Loucy (cell line): ENCODE measurements around the gene NRM.

Source experiments
- EZH2phosphoT487 ChIP-seq: fragments of 200-600 bp; IDR thresholded peaks from 2 replicates; pipeline ENCODE4 v1.6.1; 2018; ENCODE audit warnings: antibody characterized with exemption, mild to moderate bottlenecking, moderate library complexity, borderline replicate concordance
- TF ChIP-seq, protein P1 (sequence below): fragments of 200-600 bp; sonication (generic); conservative IDR thresholded peaks from 2 replicates; pipeline ENCODE4 v1.5.1; 2014; ENCODE audit warnings: mild to moderate bottlenecking, antibody characterized with exemption, low read length

- TF ChIP-seq, protein P1, sequence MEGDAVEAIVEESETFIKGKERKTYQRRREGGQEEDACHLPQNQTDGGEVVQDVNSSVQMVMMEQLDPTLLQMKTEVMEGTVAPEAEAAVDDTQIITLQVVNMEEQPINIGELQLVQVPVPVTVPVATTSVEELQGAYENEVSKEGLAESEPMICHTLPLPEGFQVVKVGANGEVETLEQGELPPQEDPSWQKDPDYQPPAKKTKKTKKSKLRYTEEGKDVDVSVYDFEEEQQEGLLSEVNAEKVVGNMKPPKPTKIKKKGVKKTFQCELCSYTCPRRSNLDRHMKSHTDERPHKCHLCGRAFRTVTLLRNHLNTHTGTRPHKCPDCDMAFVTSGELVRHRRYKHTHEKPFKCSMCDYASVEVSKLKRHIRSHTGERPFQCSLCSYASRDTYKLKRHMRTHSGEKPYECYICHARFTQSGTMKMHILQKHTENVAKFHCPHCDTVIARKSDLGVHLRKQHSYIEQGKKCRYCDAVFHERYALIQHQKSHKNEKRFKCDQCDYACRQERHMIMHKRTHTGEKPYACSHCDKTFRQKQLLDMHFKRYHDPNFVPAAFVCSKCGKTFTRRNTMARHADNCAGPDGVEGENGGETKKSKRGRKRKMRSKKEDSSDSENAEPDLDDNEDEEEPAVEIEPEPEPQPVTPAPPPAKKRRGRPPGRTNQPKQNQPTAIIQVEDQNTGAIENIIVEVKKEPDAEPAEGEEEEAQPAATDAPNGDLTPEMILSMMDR: no peak; the same call in 1 of the 2 replicates
- no peak for TF ChIP-seq EZH2phosphoT487
Measured at GRCh38 chr6:30719356-30719755, 28.6 kb upstream of the NRM start.
